ENCODE results near the gene CDKL5.

Gene CDKL5

GRCh38 chrX:18674788-18675735, 249.7 kb downstream of the CDKL5 start:
- DNase-seq = no peak
- TF ChIP-seq CTCF (IDR thresholded peaks at IDR 0.05; ENCODE audit: low read depth, low read length) = no peak
- Histone ChIP-seq H3K9me3 (ENCODE audit: severe bottlenecking) (peaks cover 3% of the 10 kb centered on the region), H3K36me3 (no peaks in the 10 kb centered on the region), H3K27me3 (ENCODE audit: insufficient read depth, low read depth, severe bottlenecking) (no peaks in the 10 kb centered on the region), H3K27ac (no peak overlapping the region; the same call in 1 of the 2 replicates), H3K4me3 (ENCODE audit: low read depth, low read length) (no peak overlapping the region)

DNA sequence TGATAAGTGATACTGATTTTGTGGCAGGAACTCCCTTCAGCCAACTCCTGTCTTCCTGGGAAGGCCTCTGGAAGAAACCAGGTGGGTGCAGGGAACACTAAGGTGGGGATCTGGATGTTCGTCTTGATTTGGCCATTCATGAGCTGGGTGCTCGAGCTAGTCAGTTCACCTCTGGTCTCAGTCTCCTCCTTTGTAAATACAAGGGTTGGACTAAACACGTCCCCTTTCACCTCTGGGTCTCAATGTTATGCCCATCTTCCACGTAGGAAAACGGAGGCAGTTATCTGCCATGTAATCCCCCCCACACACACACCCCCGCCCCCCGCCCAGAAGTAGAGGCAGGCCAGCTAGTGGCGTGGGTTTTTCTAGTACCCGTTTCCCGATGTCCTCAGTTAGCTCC, 250.6 kb downstream of the CDKL5 start:
- DNase-seq = no peak
- no peaks in the 10 kb centered on the region for H3K36me3 ChIP-seq
- TF ChIP-seq CTCF (IDR thresholded peaks at IDR 0.05; ENCODE audit: low read depth, low read length) = no peak
- H3K27me3 ChIP-seq (ENCODE audit: insufficient read depth, low read depth, severe bottlenecking) = no peaks in the 10 kb centered on the region
- H3K4me3 ChIP-seq (ENCODE audit: low read depth, low read length) = no peak overlapping the region
- peaks cover 3% of the 10 kb centered on the region for H3K9me3 ChIP-seq (ENCODE audit: severe bottlenecking)
- no peak overlapping the region for H3K27ac ChIP-seq

DNA sequence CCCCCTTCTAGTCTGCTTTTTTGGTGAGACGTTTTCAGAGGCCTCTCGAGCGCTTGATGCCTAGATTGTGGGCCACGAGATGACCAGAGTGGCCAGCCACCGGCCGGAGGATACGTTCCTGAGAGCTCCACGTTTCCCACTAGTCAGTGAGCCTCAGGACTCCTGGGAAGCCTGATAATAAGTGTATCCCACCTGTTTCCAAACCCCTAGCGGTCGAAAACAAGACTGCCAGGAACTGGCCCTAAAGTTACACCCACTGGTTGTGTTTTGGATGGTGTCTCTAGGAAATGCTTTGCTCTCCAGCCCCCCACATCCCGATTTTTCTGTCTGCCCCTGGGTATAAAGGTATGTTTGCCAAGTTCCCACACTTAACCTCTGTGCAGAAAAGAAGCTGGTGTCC, 251.1 kb downstream of the CDKL5 start:
- no peak for DNase-seq
- Histone ChIP-seq H3K9me3 (ENCODE audit: severe bottlenecking) (peaks cover 3% of the 10 kb centered on the region), H3K27ac (no peak overlapping the region), H3K4me3 (ENCODE audit: low read depth, low read length) (no peak overlapping the region), H3K27me3 (ENCODE audit: insufficient read depth, low read depth, severe bottlenecking) (no peaks in the 10 kb centered on the region), H3K36me3 (no peaks in the 10 kb centered on the region)
- TF ChIP-seq CTCF (IDR thresholded peaks at IDR 0.05; ENCODE audit: low read depth, low read length) = no peak

- H3K9me3 ChIP-seq (ENCODE audit: severe bottlenecking) = peaks cover 3% of the 10 kb centered on the region
- no peak overlapping the region for H3K27ac ChIP-seq
- H3K4me3 ChIP-seq (ENCODE audit: low read depth, low read length) = no peak overlapping the region
- H3K36me3 ChIP-seq = no peaks in the 10 kb centered on the region
- no peak for TF ChIP-seq CTCF (IDR thresholded peaks at IDR 0.05; ENCODE audit: low read depth, low read length)
- H3K27me3 ChIP-seq (ENCODE audit: insufficient read depth, low read depth, severe bottlenecking) = no peaks in the 10 kb centered on the region
- DNase-seq = no peak
Observed at GRCh38 chrX:18677161-18677869, 251.9 kb downstream of the CDKL5 start.

DNA sequence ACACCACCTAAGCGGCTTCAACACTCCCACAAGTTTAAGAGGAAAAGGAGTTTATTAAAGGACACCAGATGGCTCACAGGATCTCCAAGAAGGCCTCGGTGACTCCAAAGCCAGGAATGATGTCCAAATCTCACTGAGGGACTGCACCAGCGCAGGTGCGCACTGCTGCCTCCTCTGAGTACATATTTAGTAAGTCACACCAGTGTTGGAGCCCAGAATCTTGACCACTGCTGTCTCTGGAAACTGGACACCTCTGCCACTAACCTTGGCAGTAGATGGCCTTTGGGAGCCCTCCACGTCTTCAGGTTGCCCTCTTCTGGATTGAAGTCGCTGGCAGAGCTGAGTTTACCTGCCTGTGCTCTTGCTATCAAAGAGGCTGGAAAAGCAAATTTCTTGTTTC, 256.6 kb downstream of the CDKL5 start:
- Histone ChIP-seq H3K27me3 (ENCODE audit: insufficient read depth, low read depth, severe bottlenecking) (no peaks in the 10 kb centered on the region), H3K36me3 (no peaks in the 10 kb centered on the region; the same call in 1 of the 2 replicates), H3K27ac (peak overlapping the region; percentile 83), H3K4me3 (ENCODE audit: low read depth, low read length) (no peak overlapping the region), H3K9me3 (ENCODE audit: severe bottlenecking) (peaks cover 3% of the 10 kb centered on the region)
- peak; percentile 77 for DNase-seq
- no peak for TF ChIP-seq CTCF (IDR thresholded peaks at IDR 0.05; ENCODE audit: low read depth, low read length)
